NK-92 (cell line): ENCODE results near the gene LMX1A.

Experiments used
- DNase-seq: peaks from one replicate; lab custom pipeline; 2025; ENCODE audit not compliant: unreplicated experiment; lab: John Stamatoyannopoulos, UW

LMX1A gene

GRCh38 chr1:165276314-165276713 is 80.2 kb downstream of the LMX1A start:
- DNase-seq = no peak

- no peak for DNase-seq
These were observed 91.2 kb downstream of the LMX1A start for GRCh38 chr1:165265196-165265838.

GRCh38 chr1:165259706-165260428 is 96.6 kb downstream of the LMX1A start:
- no peak for DNase-seq

- DNase-seq = no peak
These were observed 97.3 kb downstream of the LMX1A start for GRCh38 chr1:165259236-165259635.

DNA sequence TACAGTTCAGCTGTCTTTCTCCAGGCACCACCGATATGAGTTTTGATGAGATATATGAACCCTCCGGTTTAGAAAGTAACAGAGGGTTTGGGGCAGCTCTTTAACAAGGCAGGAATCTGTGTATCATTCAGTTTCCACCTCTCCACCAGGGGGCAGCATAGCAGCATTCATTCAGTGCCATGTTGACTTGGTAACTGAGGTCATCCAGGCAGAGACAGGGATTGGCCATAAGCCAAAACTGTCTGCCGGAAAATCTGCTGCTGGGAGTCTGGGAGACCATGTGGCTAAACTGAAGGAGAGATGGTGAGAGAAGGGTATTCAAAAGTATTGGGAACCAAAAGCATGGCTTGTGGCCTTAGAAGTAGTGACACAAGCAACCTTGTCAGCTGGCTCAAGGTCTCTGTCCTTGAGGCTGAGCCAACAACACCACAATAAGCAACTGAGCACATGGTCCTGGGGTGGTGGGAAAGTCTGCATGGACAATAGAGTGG is 98.5 kb downstream of the LMX1A start:
- DNase-seq = no peak

DNA sequence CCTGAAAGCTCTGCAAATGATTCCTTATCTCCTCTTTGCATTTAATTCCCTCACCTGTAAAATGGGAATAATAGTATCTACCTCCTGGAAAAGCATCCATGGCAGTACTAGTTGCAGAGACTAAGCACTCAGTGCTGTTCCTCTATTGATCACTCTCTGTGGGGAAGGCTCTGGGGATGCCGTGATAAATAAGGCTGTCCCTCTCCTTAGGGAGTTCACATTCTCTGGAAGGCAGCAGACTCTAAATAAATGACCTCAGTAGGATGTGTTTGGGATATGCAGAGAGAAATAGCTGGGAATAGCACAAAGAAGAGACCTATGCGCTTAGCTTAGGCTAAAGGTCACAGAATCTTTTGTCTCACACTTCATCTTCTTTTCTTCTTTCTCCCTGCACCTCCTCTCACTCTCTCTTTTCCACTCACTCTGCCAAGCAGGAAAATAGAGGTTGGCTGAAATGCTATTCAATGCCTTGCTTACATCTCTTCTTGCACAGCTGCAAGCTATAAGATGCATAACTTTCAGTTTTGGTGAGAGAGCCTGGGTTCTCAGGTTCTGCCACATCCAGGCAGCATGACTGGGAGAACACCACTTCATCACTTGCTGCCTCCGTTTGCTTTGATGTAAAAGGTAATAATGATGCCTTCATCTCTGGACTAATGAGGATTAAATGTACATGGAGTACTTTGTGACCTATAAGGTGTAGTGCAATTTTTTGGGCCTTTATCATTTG is 101.5 kb downstream of the LMX1A start:
- DNase-seq = no peak

DNA sequence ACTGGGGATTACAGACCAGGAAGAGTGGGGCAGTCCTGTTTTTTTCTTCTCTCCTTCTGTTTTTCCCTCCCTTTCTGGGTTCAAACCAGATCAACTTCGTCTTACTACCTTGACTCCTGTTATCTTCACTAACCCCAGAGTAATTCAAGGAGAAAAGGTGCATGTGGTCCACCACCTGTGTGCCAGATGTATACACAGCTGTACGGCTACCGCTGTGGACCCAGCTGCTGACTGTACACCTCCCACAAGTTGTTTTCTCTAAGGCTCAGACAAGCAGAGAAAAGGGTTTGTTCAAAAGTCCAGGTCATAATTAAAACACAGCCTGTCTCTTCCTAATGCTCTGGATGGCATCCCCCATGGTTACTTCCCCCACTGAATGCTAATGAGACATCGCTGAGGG is 102.1 kb downstream of the LMX1A start:
- no peak for DNase-seq

DNA sequence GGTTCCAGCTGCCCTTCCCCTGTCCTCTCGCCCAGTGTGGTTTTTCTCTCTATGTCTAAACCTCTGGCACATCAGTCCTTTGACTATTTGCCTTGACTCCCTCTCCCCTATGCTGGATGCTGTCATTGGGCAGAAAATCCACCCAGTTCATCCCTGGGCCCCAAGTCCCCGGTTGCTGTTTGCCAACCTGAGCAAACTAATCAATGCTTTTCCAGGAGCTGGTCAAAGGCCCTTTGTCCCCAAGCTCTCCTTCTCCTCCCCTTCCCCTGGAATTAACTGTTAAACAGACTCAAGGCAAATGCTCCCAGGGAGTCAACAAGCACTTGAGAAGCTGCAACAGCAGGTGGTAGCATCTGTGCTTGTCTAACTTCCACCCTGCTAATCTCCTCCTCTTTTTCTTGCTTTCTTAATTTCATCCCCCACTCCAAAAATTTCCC is 102.7 kb downstream of the LMX1A start:
- no peak for DNase-seq

DNA sequence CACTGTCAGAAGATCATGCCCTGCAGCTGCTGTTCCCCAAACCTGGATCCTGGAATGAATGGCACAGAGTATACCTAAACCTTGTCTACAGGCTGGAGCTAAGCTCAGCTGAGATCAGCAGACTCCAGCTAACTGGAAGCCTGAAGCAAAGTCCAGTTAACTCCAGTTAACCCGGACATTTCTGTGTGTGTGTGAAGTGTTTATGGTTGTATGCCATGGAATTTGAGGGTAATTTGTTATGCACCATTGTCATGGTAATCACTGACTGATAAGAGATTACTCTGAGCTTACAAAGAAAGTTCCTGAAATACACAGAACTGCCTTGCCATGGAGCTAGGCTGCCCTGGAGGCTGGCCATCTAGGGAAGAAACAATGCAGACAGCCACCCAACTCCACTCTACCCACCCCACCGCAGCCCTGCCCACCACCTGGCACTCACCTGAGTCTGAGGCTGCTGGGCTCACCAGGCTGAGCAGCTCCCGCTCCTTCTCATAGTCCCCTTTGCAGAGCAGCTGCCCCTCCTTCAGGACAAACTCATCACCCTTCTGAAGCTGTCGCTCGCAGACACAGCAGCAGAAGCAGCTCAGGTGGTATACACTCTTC is 107.4 kb downstream of the LMX1A start:
- DNase-seq = no peak

GRCh38 chr1:165241952-165242351 is 114.6 kb downstream of the LMX1A start:
- no peak for DNase-seq

GRCh38 chr1:165241321-165241720 is 115.2 kb downstream of the LMX1A start:
- DNase-seq = no peak

- no peak for DNase-seq
These were observed 116.0 kb downstream of the LMX1A start for GRCh38 chr1:165240492-165240891.

- DNase-seq = no peak
These were observed 116.6 kb downstream of the LMX1A start for GRCh38 chr1:165239873-165240272.

DNA sequence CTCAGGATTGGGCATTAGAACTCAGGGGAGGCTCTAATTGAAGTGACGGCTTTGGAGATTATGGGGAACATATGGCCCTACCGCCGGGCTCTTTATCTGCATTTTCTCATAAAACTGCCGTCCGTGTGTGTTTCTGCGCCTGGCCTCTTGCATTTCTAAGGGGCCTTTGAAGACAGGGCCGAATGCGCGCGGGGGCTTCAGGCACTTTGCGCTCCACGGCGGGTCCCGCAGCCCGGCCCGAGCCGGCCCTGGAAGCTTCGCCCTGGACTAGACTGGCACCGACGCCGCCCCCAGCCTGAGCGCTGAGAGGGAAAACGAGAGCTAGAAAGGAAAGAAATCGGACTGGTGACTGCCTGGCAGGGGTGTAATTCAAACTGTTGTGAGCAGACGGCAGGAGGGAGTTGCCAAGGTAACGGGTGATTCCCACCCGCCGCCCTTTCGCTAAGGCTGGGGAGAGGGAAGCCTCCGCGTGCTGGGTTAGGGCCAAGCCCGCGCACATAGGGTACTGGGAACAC is 120.7 kb downstream of the LMX1A start:
- no peak for DNase-seq

DNA sequence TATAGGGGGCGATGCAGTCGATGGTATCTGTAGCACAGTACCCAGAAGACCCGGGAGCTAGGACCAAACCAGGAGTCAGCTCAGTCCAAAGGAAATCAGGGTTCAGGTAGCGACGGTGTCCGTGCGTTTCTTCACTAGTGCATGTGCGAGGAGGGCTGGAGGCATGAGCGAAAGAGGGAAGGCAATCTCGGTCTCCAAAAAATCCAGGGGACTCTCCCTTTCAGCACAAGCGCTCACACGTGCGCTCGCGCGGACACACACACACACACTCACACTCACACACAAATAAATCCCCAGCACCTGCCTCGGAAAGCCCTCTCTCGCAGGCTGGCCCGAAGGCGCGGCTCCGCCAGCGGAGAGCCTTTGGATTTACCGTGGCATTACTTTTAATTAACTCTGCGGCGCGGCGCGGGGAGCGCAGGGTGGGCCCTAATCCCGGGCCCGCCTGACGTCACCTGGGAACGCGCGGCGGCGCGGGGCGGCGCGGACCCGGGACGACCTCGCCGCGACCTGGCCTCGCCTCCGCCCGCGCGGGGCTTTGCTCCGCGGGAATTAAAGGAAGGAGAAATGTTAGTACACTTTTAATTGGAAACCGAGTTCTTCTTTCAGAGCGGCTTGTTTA is 121.2 kb downstream of the LMX1A start:
- DNase-seq = no peak

DNA sequence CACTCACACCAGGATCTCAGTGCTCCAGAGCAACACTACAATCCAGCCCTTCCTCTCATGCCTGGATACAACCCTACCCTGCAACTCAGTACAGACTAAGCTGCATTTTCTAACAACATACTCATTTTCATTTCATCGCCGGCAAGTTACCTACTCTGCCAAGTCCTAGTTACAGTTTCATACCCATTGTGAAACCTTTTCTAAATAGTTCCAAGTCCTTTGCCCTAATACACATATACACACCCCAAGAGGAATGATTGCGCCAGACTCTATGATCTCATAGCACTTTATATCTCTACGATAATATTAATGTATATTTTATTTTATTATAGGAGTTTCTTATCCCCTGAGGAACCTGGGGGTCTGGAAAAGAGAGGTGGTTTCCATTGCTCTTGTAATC is 122.4 kb downstream of the LMX1A start:
- DNase-seq = no peak

GRCh38 chr1:165228676-165229075 is 127.8 kb downstream of the LMX1A start:
- DNase-seq = no peak

DNA sequence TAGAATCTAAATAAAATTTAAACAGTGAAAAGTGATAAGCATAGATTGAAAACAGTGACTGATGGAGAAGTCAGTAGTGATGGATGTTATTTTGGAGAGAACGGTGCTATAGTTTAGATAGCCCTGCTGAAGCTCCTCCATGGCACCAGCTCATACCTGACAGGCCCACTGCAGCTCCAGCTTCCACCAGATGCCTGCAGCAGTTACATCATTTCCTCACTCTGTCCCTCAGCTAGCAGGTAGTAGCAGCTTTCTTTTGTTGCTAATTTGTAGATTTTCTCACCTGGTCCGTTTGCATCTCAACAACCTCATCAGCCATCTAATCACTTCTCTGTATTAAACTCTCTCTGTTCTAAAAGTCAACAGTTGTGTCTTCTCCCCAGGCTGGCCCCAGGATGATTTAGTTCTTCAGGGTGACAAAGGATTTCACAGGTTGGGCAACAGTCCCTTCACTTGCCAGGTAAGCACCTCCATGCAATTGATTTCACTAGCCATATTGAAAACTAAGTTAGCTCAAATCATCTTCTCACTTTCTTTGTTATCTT is 128.3 kb downstream of the LMX1A start:
- no peak for DNase-seq

GRCh38 chr1:165226326-165226725 is 130.2 kb downstream of the LMX1A start:
- DNase-seq = no peak

GRCh38 chr1:165225650-165226049 is 130.9 kb downstream of the LMX1A start:
- no peak for DNase-seq

DNA sequence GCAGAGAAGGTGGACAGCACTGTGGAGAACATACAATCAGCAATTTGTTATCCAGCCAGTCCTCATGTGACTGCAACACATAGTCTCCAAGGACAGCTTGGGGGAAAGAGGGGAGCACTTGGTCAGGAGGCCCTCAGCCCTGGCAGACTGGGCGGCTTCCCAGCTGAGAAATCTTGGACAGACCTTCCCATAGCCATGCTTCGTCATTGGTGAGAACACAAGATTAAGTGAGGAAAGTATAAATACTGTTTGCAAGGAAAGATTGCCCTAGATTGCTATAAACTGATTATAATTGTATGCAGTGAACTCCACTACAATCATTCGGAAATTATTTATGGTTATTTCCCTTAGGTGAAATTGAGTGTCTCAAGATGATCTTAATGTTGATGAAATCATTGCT is 131.5 kb downstream of the LMX1A start:
- no peak for DNase-seq
